Testis (tissue), 2 donors: ENCODE measurements around the gene FOXO1.

Source experiments
- CTCF ChIP-seq, 3 experiments: fragments of 450-650 bp in 2 of 3; fragments of 200-600 bp in 1 of 3; sonication (generic) in 1 of 3; IDR thresholded peaks; one replicate each; pipeline ENCODE4 v1.5.1; 2016 to 2019; ENCODE audit warnings: antibody characterized with exemption in 3 of 3, mild to moderate bottlenecking in 2 of 3, moderate library complexity in 1 of 3
- POLR2A ChIP-seq: fragments of 450-650 bp; IDR thresholded peaks from one replicate; pipeline ENCODE4 v1.6.1; 2017; ENCODE audit warnings: antibody characterized with exemption, mild to moderate bottlenecking, moderate library complexity

DNA sequence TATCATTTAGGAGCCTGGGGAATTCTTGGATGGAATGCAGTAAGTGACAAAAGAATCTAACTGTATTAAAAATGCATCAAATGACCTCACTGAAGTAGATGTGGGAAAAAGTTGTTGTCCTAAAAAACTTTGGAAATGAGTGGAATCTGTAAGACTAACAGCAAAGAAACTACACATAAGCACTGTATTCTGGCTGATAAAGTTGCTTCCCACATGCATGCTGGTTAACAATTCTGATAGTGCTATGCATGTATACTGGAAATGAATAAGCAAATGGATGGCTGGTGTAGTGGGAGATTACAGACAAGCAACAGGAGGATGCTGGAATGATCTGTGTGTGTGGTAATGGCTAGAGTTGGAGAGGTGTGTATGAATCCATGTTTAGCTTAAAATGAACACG, 138.5 kb downstream of the FOXO1 start:
- no peak for TF ChIP-seq CTCF (IDR thresholded peaks at IDR 0.05)
- no peak for TF ChIP-seq POLR2A
